ENCODE data around the gene CISTR.
"Not testable (repeated sequence)": the region's sequence is repeated elsewhere in the genome, so short reads cannot be mapped to it uniquely, and the experiment has no call there.

CISTR gene

GRCh38 chr12:53739214-53740129, 12.3 kb downstream of the CISTR start:
- no peak for DNase-seq

GRCh38 chr12:53738406-53739213, 13.2 kb downstream of the CISTR start:
- no peak for DNase-seq

DNA sequence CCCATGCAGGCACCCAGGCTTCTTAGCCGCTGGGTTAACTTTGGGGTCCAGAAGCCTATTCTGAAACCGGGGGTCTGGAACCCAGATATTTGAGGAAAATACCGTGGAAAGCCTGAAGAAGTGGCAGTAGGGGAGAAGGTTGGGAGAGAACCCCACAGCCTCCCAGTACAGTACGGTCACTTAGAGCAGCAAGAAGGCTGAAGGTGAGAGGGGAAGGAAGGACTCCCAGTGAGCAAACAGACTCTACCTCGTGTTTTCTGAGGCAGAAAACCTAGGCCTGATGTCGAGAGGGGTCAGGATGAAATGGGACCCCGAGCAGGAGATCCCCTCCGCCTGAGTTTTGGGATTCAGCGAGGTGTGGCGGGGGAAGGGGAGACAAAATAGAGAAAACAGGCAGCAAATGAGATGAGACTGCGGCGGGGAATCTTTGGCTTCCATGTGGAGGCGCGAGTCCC, 13.8 kb downstream of the CISTR start:
- DNase-seq, result no peak

GRCh38 chr12:53737093-53737808, 14.5 kb downstream of the CISTR start:
- DNase-seq, result no peak

DNA sequence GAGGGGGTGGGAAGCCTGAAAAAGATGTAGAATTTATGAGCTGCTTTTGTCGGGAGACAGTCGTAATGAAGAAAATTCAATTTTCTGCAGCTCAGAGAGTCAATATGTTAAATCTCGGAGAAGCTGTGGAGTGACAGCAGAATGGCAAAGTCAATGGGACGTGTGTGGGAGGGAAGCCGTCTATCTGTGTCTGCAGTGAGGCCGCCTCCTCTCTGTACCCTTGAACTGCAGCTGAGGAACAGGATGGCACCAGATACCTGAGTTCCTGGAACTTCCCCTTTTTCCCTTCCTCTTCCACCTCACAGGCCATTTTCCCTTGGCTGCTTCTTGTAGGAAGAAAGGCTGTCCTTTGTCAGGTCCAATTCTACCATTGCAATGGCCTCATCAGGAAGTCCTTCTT, 15.2 kb downstream of the CISTR start:
- DNase-seq, result no peak

- peak; percentile 93 to 99 for DNase-seq
These were observed 16.2 kb downstream of the CISTR start for GRCh38 chr12:53735556-53735955.

DNA sequence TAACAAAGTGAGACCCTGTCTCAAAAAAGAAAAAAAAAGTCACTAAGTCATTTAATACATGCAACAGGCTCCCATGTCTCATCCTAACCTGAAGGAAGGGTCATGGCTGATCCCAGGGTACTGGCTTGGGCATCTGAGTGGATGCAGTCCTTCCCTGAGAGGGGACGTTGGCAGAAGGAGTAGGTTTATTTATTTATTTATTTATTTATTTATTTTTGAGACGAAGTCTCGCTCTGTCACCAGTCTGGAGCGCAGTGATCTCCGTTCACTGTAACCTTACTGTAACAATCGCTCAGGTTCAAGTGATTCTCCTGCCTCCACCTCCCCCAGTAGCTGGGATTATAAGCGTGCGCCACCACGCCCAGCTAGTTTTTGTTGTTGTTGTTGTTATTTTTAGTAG, 17.4 kb downstream of the CISTR start:
- no peak for DNase-seq

GRCh38 chr12:53733807-53734200, 18.0 kb downstream of the CISTR start:
- no peak for DNase-seq

DNA sequence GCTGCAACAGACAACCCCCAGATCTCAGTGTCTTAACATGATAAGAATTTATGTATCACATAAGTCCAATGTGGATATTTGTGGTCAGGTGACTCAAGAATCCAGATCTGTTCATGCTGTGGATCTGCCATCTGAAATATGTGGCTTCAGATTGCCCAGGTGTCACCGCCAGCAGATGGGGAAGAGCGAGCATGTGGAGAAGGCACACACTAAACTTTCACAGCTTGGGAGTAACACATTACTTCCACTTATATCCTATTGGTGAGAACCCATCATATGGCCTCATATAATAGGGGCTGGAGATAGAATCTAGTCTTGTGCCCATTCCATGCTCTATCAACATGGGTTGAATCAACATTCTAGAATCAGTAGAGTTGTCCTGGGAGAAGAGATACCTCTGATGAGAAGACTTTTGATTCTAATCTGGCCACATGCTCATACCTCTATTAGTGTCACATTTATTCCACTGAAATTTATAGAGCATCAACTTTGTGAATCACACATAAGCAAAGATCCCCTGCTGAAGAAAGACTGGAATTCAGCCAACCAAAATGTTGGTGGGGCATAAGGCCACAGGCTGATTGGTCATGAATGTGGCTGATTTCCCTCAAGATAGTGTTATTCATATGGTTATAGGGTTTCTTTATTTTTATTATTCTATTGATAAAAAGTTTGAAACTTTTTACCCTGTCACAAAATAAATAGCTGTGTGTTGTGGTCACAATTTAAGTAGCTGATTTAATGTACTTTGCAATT, 18.6 kb downstream of the CISTR start:
- DNase-seq, result no peak

- DNase-seq, result no peak
These were observed 22.1 kb downstream of the CISTR start for GRCh38 chr12:53729644-53730043.

- DNase-seq, result no peak
These were observed 23.6 kb downstream of the CISTR start for GRCh38 chr12:53728206-53728605.

- peak; percentile 99 to 100 for DNase-seq
These were observed 24.3 kb downstream of the CISTR start, which contains the start of gene CALCOCO1 for GRCh38 chr12:53727310-53728041. TSS of gene CALCOCO1 (minus strand) at chr12:53727452. CDS start at chr12:53725242, 2,210 bp downstream.

DNA sequence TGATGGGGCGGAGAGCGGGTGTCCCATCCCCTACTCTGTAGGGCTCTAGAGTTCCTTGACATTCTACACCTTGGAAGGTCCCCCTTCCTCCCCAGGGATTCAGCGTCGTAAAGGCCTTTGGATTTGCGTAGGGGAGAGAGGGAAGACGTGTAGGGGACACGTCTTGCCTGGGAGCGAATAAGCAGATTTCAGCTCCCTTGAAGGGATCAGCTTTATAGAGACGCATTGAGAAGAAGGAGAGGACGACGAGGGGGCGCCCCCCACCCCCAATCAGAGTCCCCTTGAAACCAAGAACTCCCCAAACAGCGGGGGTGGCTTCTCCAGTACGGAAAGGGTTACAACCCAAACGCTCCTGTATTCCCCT, 24.9 kb downstream of the CISTR start:
- DNase-seq, result no peak

GRCh38 chr12:53726341-53726740, 25.4 kb downstream of the CISTR start:
- DNase-seq, result no peak

GRCh38 chr12:53725824-53726223, 26.0 kb downstream of the CISTR start:
- DNase-seq, result no peak

- no peak for DNase-seq
These were observed 29.2 kb downstream of the CISTR start for GRCh38 chr12:53722450-53723041.

- DNase-seq, result no peak
These were observed 30.8 kb downstream of the CISTR start for GRCh38 chr12:53720946-53721345.

DNA sequence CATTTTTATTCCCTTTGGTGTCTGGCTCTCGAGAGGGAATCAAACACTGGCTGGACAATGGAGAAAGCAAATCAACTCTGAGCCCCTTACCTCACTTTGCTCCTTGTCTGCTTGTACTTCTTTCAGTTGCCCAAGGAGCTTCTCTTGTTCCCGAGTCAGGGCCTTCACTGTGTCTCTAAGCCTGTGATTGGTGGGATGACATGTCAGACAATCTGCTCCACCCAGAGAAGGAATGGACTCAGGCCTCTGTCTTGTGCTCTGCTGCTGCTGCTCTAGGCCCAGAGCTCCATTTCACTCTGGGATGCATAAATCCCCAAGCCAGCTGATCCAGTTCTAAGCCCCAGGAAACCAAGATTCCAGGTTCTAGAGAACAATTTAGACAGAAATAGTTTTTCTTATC, 32.1 kb downstream of the CISTR start:
- DNase-seq, result no peak

DNA sequence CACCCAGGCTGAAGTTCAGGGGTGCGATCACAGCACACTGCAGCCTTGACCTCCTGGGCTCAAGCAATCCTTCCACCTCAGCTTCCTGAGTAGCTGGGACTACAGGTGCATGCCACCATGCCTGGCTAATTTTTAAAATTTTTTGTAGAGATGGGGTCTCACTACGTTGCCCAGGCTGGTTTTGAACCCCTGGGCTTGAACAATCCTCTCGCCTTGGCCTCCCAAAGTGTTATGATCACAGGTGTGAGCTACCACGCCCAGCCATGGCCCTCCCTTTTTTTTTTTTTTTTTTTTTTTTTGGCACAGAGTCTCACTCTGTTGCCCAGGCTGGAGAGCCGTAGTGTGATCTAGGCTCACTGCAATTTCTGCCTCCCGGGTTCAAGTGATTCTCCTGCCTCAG, 33.2 kb downstream of the CISTR start:
- not testable (repeated sequence) for DNase-seq

DNA sequence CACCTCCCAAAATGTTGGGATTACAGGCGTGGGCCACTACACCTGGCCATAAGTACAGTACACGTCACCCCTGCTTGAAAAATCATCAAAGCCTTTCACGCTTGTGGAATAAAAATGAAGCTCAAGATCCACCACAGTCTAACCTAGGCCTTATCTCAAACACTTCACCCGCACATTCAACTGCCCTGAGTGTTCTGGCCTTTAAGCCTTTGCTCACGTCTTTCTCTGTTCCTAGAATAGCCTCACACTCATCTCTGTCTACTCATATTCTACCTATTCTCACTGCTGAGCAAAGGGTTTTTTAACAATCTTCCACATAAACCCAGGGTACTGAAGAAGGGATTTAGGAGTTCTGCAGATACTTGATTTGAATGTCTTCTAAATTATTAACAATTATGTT, 34.5 kb downstream of the CISTR start:
- no peak for DNase-seq

DNA sequence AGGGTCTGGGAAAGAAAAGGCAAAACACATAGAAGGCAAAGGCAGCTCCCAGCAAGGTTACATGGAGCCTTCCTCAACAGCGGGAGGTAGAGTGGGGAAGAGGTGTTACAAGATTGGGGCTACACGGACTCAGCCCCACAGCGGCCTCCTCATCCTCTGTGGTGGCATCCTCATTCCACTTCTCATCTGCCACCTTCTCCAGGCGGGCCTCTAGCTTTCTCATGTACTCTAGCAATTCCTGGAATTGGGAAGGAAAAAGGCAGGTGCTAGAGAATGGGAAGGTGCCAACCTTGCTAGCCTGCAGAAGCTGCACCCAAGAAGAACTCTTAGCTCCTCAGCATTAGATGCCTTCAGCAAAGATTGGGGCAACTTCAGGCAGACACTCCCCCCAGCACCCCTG, 37.8 kb downstream of the CISTR start:
- DNase-seq, result no peak
